GM18868 (cell line): ENCODE results near the gene CLRN1.

Source experiments
- ATAC-seq: cut with Tn5 transposase; IDR thresholded peaks from one replicate; pipeline ENCODE4 v1.9.1; 2021; ENCODE audit warnings: mild to moderate bottlenecking, moderate library complexity; ENCODE audit not compliant: unreplicated experiment

The CLRN1 gene

DNA sequence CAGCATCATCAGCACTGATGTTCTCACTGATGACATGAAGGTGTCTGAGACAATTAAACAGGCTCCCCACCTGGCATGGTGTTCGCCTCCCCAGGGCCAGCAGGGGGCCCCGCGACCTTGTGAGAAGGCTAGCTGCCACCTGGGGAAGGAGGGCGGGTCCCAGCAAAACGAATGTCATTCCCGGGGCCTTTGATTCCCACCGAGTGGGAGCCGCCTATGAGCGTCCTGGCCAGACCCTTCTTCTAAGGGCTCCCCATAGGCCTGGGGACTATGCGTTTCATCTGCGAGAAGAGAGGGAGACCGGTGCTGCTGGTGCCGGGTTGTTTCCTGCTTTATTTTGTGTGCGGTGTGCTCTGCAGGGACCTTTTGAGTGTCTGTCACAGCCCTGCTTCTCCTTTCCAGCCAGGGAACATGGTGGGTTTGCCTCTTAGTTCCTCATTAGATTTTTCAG, 46.8 kb downstream of the CLRN1 start:
- peak; percentile 95 for ATAC-seq

DNA sequence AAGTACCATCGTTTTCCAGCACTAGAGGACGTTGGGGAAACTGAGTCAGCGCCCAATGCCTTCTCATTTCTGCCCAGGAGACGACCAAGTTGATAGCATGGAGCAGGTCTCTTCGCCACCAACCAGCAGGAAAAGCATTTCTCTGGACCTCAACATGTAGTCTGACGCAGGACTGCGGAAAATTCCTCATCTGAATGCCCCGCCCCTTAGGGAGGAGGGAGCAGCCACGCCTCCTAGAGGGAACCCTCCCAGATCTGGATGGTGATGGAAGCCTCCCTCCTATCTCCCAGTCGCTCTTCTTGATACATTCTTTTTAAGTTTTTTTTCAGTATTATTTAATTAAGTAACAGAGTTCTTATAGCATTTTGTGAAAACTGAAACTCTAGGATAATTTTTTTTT, 49.9 kb downstream of the CLRN1 start:
- no peak for ATAC-seq

DNA sequence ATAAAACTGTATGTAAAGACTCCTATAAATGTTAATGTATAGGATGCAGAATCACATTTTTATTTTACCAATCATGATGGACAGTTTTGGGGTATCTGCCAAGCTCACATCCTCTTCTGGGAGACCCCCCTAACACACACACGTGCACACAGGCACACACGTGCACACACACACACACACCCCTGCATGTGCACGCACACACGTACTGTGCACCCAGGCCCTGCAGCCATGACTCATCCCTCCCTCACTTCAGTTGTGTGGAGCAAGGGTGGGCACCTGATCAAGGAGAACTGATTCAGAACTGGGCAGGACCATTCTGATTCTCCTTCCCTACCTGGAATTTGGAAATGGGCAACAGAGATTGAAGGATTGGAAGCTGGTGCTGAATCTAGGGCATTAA, 51.3 kb downstream of the CLRN1 start:
- no peak for ATAC-seq

DNA sequence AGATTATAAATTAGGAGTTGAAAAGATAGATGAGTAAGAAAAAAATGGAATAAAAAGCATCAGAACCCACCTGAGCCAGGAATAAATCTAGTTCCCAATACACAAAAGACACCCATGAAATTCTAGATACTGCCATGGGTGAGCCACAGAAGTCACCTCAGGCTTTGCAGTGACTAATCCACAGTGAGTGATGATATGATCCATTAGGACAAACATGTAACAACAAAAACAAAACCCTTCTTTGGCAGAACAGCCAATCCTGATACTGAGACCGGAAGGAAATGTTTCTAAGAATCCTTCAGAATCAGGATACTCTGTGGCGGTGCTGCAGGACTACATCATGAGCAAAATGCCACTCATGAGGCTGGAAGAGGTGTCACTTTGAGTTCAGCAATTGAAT, 52.3 kb downstream of the CLRN1 start:
- no peak for ATAC-seq

DNA sequence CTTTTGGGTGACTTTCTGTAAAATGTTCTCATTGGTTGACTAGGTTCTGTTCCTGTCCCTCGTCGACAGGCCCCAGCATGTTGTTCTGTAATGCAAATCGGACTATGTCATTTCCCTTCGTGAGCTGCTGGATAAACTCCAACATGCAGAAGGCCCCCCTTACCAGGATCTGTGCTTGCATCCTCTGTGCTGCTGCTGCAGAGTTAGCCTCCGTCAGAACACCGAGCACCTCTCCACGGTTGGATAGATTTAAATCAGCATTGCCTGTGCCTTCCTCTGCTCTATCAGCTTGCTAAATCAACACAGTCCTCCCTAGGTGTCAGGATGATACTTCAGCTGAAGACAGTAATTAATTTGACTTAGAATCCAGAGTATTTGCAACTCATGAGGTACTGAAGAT, 54.6 kb downstream of the CLRN1 start:
- no peak for ATAC-seq

DNA sequence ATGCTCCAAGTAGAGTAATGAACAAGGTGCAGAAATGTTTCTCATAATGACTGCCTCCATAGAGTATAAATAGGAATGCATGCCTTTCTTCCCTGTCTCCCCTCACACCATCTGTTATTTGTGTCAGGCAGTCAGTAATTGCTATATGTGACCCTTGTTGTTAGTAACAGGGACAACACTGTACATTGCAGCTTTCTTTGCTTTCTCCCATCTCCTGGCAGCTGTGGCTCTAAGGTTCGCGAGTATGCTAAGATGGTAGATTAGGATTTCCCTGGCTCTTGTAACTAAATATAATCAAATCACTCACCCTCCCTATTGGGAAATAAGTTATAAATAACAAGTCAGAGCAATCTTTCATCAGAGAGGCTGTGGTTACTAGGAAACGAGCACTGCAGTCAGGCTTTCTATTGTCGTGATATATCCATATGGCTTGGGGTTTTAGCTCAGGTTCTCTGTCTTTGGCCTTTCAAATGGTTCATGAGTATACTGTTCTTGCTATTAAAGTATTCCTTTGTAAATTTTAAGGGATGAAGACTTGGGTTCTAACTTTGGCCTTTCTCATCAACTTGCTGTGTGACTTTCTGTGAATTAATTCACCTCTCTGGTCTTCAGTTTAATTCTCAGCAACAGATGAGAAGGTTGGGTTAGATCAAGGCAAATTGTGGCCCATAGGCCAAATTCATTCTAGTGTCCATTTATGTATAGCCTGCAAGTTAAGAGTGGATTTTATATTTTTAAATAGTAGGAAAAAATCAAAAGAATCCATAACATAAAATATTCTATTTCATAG, 59.2 kb downstream of the CLRN1 start:
- ATAC-seq, result no peak

DNA sequence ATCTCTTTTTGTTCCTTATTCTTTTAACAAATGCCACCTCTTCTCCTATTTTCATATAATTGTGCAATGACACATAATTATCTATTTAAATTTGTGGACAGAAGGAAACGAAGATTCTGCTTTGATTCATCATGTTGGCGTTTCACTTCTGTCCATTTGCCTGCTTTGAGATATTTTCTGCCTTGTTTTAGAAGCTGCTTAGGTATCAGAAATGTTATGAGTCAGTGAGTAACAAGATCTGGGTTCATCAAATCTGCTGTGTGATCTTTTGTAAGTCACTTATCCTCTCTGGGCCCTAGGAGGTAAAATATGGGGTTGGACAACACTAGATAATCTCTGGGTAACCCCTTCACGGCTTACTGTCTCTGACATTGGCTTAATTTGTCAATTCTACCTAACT, 60.0 kb downstream of the CLRN1 start:
- ATAC-seq, result peak; percentile 72

DNA sequence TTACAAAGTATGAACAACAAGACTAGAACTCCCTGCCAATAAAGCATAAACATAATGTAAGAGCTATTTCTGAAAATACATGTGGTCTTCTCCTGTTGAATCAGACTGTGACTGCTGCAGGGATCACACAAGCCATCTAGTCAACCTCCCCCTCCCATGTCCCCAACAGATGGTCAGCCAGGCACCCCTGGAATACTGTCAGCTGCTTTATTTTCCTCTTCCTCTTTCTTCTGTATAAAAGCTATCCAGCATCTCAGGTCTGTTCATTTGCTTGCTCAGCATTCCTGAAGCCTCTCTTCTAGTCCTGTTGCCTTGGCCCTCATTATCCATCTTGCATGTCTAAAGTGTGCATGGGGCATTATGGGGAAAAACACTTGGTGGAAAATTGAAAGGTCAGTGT, 60.8 kb downstream of the CLRN1 start:
- no peak for ATAC-seq

DNA sequence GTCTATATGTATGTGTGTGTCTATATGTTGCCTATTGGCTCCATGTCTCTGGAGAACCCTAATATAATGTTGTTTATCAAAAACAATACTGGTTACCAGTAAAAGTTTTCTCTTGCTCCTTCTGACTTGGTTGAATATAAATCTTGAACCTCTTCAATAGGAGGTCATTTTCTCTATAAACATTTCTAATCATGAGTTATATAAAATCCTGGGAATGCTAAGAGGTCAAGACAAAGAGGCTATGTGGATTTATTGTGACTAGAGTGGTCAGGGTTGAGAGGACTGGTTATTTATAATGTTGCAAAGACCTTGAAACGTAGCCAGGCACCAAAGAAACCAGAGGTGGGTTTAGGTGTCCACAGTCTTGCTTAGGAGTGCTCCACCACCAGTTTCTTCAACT, 66.1 kb downstream of the CLRN1 start:
- no peak for ATAC-seq

DNA sequence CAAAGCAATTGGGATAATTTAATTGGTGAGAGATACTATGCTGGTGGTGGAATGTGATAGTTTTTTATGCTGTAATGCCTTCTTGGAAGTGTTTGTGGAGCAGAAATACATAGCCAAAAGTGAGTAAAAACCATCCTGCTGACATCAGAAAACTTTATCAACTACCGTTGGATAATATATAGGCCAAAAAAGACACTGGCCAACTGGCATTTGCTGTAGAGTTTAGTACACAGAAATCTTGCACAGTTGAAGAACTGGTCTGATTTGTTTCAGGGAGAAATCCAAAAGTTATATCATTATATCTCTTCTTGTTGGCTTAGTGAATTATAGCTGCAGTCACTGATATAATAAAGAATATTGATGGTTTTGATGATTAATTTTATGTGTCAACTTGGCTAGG, 66.8 kb downstream of the CLRN1 start:
- no peak for ATAC-seq

DNA sequence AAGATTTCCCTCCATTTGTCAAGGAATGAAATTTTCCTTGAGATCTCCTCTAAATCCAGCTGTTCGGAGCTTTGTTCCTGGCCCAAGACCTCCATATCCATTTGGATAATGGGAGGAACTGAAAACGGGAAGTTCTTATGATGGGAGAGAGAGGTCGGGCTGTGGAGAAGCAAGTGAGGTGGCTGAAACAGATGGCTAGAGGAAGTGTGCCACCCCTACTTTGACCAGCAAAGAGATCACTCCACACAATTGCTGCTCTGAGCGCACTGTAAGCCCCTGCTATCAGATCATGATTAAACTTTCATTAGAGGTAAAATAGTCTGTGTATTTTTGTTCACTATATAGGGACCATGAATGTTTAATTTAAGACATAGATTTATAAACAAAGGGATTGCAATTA, 67.2 kb downstream of the CLRN1 start, which contains the start of gene MINDY4B:
Gene MINDY4B (minus strand): TSS at position 101 of the 400 bp plus-strand sequence. CDS start 0 bp downstream, at position 101.
- no peak for ATAC-seq

DNA sequence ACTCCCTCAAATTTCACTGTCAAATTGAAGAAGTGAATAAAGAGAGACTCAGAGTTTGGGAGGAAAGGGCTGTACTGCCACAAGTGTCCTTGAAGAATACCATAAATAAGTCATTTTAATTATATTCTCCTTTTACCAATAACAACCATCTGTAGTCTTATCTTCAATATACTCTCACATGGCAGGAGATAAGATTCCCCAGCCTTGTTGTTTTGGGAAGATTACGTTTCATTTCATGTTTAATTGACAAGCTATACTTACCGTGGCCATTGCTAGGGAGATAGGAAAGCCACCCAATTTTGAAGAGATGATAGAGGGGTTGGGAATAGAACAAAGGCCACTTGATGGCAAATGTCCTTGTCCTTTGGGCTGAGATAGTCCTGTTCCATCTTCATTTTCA, 69.5 kb downstream of the CLRN1 start:
- no peak for ATAC-seq

DNA sequence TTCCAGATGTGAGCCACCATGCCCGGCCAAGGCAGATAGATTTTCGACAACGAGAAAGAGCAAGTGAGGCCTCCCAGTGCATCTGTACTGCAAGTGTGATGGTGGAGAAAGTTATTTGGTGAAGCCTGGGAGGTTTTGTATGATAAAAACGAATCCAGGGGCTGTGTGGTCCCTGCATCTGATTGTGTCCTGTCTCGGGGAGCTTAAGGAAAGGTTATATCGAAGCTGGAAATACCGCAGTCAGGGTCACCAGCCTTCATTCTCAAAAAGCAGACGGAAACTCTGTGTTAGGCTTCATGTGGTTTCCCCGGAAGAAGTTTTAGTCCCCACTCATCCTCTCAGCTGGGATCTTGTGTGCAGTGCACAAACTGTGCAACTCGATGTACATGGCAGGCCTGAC, 70.7 kb downstream of the CLRN1 start:
- ATAC-seq, result no peak

DNA sequence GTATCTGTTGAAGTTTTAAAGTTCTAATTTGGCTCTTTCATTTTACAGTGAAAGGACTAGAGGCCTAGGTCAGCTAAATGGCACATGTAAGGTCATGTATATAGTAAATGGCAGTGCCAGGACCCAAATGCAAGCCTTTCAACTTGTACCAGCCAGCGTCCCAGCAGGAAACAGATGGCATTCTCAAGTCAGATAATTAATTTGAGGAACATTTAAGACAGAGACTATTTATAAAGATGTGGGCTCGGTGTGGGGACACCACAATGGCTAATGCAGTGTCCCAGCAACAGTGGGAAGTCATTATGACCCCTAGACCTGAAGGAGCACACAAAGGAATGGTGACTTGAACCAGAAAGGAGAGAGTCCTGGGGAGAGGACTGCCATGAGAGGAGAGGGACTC, 73.4 kb downstream of the CLRN1 start:
- ATAC-seq, result no peak

DNA sequence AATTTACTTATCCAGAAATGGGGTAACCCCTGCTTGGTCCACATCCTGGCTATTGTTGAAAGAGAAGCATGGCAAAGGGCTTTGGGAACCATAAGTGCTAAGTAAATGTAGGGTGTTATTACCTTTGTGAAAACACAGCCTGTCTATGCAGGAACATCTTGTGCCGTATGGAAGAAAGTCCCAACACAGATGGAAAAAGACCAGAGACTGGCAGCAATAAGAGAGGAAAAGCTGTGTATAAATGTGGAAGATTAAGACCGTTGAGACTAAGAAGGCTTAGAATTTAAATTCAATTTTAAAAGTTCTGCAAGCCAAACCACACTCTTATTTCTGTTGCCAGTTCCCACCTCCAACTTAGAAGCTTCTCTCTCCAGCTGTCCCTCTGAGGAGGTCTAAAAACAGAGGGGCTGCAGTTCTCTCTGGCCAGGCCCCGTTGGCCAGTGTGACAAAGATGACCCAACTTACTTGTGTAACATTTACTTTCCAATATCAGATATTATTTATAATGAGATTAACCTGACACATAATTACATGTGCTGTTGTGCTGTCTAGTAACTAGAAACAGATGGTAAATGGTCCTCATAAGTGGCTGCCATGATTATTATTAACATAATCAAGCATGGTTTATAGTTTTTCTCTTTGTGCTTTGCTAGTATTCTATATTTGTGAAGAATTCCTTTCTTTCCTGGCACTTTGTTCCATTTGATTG, 74.3 kb downstream of the CLRN1 start:
- no peak for ATAC-seq

DNA sequence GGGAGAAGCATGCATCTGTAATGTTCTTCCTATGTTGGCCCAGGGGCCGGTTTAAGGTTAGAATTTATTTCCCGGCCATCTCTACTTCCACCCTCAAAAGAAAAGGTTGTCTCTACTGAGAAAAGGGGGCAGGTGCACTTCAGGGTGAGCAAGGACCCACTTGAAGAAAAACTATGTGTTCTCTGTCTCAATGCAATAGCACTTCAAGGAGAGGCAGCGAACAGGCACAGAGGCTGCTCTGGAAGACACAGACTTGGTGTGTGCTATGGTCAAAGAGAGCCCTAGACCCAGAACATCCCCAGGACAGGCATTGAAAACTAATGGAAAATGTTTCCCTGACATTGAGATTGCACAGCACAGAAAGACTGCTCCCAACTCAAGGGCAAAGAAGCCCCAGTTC, 74.9 kb downstream of the CLRN1 start:
- no peak for ATAC-seq

DNA sequence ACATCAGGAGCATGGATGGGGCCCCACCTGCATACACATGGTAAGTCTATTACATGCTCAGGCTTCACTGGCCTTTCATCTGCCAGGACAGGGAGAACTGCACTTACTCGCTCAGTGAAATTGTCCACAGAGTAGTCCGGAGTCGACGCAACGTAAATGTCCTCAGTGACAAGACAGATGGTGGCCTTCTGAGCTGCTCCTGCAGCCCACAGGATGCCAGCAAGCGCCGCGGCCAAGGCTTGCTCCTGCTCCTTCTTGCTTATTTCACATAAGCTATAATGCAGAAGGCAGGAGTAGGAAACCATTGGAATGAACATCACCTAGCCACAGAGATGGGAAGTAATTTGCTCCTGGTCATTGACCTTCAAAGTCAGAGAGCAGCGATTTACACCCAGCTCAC, 81.7 kb downstream of the CLRN1 start:
- ATAC-seq, result no peak

DNA sequence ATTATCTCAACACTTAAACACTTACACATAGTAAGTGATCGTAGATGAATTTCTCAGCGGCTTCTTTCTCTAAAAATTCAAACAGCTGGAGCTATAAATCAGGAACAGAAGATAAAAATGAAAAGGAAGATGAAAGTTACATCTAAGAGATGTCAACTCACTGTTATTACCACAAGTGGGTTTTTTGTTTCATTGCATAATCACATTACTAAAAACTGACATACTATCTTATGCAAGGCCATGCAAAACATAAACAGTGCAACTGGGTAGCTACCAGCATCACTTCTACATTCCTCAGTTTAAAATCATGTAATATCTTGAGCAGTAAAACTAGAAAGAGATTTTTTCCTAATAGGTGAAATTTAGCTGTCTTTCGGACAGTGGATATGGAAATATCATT, 82.2 kb downstream of the CLRN1 start:
- no peak for ATAC-seq

DNA sequence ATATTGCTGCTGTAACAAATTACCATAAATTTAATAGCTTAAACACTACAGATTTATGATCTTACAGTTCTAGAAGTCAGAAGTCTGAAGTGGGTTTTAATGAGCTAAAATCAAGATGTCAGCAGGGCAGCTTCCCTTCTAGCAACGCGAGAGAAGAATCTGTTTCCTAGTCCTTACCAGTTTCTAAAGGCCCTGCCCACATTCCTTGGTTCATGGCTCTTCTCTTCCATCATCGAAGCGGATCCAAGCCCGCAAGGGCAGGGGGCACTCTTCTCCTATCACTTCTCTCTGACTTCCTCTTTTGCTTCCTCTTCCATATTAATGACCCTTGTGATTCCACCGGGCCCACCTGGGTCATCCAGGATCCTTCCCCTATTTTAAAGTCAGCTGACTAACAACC, 83.4 kb downstream of the CLRN1 start:
- ATAC-seq, result no peak

DNA sequence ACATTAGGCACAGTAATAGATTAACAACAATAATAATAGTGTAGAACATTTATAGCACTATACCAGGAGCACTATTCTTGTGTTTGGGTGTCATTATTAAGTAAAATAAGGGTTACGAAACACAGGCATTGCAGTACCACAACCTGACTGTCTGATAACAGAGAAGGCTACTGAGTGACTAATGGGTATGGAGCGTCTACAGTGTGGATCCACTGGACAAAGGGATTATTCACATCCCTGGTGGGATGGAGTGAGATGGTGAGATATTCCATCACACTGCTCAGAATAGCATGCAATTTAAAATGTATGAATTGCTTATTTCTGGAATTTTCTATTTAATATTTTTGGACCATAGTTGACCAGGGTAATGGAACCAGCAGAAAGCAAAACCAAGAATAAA, 85.5 kb downstream of the CLRN1 start:
- ATAC-seq, result no peak

DNA sequence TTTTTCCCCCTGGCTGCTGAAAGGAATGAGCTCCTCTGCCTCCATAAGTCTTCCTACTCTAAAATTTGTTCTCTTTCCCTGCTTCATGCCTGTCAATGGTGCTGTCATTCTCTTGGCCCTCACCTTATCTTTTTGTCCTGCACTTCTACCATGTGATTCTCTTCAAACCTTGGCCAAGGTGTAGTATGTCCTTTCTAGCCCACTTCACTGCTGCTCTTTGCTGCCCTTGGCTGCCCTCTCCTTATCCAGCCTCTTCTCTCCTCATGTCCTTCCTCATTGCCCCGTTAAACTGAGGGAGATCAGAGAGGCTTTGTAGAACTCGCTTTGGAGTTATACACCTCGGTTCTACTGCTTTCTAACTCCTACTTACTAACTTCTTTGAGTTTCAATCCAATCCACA, 87.0 kb downstream of the CLRN1 start:
- ATAC-seq, result no peak

DNA sequence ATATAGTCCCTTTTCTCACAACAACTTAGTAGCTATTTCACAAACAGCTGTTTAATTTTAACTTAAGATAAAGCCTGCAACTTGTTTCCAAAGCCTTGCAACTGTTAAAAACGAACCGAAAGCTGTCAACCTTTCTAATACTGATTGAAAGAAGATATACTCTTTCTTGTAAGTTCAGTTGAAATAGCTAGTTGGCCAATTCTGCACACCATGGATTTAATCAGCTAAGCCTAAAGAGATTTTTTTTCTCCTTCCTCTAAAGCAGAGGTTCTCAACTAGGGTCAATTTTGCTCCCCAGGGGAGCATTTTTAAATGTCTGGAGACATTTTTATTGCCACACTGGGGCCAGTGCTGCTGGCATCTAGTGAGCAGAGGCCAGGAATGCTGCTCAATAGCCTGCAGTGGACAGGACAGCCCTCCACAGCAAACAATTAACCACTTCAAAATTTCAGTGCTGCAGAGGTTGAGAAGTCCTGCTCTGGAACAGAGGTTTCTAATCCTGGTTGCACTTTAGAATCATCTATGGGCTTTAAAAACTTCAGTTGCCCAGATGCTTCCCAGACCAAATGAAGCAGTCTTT, 93.4 kb downstream of the CLRN1 start:
- ATAC-seq, result no peak
